HTERT RPE-1 (cell line): ENCODE results near the gene TXN2.
"Not testable (repeated sequence)": the region's sequence is repeated elsewhere in the genome, so short reads cannot be mapped to it uniquely, and the experiment has no call there.

ENCODE experiments used
- in situ Hi-C: fragments of 300-500 bp; cut with MboI; formaldehyde crosslinking; loops from 4 replicates; pipeline ENCODE4 v1.14.3; 2020; ENCODE audit warnings: low sequenced_read_pairs

TXN2 gene

DNA sequence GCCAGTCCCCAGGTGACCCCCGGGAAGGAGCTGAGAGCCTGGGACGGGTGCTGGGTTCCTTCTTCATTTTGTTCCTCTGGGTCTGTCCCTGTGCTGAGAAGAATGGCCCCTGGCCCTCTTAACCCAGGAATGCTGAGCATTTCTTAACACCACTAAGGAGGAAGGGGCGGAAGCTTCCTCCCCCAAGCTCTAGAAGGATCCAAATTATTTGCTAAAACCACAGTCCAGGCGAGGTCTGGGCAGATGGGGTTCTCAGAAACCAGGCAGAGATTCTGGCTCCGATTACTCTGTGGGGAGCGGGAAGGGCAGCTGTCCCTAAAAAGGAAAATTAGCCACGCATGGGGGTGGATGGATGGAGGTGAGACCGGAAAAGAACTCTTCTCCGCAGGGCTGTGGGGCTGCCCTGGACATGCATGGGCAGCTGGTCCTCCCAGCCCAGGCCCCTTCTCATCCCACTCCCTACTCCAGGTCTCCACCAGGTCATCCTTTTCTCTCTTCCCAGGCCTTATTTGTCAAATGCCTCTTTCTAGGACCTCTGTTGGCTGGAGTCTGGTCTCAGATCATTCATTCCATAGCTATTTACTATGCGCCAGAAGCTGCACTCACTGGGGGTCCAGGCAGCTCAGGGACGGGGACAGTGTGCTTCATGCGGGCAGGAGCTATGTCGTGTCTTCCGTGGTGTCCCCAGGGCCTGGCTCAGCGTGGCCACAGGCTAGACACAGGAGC, 48.7 kb downstream of the TXN2 start:
- in situ Hi-C loops = no loop called here

DNA sequence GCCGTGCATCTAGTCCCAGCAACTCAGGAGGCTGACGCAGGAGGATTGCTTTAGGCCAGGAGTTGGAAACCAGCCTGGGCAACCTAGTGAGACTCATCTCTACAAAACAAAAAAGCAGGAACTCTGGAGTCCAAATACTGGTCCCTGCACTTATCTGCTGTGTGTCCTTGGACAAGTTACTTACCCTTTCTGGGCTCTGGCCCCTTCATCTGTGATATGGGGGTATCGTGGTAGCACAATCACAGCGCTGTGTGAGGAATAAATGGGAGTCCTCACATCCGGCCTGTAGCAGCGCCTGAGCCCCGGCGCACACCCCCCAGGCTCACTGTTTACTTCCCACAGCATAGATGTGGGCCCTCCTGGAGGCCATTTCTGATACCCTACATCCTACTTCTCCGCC, 49.5 kb downstream of the TXN2 start:
- in situ Hi-C loops = no loop called here

DNA sequence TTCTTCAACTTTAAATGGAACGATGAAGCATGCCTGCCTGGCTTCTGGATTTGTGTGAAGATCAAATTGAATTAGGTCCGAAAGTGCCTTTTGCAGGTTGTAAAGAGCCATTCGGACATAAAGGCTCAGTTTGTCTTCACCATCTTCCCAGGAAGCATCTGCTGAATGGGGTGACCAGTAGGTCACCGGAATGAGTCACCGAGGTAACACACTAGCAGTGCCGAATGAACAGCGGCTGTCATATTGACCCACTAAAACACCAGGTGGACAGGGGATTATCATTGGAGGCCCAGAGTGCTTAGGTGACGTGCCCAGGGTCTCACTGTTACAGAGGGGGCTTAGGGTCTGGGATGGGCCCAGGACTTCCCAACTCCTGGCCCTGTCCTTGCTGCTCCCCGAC, 50.6 kb downstream of the TXN2 start:
- in situ Hi-C loops = no loop called here

DNA sequence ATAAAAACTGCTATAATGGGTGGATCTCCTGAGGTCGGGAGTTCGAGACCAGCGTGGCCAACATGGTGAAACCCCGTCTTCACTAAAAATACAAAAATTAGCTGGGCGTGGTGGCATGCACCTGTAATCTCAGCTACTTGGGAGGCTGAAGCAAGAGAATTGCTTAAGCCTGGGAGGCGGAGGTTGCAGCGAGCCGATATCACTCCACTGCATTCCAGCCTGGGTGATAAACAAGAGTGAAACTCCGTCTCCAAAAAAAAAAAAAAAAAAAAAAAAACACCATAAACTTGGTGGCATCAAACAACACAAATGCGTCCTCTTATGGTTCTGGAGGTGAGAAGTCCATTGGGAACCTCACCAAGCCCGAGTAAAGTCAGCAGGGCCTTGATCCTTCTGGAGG, 53.5 kb downstream of the TXN2 start:
- in situ Hi-C loops = not testable (repeated sequence)

DNA sequence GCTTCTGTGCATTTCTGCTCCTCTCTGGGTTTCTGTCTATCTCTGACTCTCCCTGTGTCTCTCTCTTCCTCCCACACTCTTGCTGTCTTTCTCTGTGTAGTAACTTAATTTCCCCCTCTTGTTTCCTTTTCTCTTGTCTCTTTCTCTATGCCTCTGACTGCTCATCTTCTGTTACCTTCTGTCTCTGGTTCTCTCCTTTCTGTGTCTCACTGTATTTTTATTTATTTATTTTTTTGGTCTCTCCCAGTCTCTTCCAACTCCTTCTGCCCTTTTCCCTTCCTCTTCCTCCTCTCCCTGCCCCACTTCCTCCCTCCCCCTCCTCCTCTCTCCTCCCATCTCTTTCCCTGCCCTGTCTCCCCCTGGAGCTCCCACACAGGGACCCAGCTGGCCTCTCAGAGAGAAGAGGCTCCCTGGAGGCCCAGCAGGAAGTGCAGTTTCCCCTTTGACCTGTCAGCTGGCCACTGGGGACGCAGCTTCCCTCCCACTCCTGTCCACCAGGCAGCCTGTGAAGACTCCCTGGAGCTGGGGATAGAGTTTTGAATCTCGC, 55.4 kb downstream of the TXN2 start:
- in situ Hi-C loops = no loop called here

DNA sequence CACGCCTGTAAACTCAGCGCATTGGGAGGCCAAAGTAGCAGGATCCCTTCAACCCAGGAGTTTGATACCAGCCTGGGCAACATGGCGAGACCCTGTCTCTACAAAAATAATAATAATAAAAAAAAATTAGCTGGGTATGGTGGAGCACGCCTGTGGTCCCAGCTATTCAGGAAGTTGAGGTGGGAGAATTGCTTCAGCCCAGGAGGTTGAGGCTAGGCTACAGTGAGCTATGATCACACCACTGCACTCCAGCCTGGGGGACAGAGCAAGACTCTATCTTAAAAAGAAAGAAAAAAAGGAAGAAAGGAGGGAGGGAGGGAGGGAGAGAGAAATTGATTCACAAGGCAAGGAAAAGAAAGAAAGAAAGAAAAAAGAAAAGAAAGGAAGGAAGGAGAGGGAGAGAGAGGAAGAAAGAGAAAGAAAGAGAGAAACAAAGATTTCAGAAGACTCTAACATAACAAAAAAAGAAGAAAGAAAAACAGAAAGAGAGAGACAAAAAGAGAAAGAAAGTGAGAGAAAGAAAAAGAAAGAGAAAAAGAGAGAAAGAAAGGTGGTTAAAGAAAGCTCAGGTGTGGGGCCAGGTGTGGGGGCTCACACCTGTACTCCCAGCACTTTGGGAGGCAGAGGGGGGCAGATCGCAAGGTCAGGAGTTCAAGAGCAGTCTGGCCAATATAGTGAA, 56.4 kb downstream of the TXN2 start:
- in situ Hi-C loops = no loop called here

- in situ Hi-C loops = not testable (repeated sequence)
These were observed 57.0 kb downstream of the TXN2 start for GRCh38 chr22:36424466-36424865.

DNA sequence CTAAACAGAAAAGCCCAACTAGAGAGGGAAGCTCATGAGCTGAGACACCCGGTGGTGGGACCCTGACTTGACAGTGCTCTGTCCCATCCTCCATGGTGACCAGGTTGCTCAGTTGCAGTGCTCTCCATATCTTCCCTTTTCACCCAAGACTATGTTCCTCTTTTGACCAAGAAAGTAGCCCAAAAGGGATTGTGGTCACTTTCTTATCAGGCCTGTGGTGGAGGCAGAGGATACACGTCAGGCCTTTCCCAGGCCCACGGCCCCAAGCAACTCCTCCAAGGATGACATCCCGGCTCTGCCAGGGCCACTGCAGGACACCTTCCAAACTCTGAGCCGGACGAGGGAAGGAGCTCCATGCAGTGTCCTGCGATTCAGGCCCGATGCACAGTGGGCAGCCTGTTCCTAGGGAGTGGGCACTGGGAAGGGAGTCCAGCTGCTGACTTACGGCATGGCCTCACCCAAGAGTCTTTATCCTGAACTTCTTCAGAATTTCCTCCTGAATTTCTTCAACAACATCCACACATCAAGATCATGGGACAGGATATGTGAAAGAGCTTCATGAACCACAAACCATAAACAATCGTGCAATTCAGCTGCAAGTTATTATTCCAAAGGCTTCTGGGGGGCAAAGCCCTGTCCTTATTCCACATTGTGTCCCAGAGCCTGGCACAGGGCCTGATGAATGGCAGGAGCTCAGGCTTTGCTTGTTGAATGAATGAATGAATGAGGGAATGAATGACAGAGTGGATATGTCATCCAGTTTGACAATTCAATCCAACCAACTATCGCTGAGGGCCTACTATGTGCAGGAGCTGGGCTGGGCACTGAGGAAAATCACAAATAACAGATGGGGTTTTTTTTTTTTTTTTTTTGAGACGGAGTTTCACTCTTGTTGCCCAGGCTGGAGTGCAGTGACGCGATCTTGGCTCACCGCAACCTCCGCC, 57.7 kb downstream of the TXN2 start:
- in situ Hi-C loops = no loop called here

DNA sequence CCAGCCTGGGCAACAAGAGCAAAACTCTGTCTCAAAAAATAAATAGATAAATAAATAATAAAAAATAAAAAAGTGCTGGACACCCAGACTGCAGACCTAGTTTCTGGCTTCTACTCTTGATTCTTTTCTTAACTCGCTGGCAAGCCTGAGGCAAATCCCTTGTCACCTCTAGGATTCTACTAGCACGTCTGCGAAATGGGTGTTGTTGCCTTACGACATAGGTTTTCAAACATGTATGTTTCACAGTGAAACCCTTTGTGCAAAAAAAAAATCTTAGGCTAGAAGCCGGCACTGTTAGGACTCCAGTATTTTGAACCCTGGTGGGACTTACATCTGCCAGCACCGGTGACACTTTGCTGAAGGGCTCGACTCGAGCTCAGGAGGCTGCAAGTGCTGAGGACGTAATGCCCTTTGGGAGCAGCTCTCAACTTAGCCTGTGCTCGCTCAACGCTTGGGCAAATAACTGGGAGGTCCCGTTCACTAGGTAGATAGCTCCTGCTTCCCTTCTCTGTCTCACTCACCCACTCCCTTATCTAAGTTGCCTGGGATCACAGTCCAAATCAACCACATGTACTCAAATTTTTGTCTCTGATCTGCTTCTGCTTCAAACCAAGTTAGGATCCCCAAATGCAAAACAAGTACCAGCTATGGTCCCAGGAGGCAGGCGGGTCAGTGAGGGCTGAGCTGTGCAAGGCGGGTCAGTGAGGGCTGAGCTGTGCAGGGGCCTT, 59.0 kb downstream of the TXN2 start:
- in situ Hi-C loops = no loop called here

DNA sequence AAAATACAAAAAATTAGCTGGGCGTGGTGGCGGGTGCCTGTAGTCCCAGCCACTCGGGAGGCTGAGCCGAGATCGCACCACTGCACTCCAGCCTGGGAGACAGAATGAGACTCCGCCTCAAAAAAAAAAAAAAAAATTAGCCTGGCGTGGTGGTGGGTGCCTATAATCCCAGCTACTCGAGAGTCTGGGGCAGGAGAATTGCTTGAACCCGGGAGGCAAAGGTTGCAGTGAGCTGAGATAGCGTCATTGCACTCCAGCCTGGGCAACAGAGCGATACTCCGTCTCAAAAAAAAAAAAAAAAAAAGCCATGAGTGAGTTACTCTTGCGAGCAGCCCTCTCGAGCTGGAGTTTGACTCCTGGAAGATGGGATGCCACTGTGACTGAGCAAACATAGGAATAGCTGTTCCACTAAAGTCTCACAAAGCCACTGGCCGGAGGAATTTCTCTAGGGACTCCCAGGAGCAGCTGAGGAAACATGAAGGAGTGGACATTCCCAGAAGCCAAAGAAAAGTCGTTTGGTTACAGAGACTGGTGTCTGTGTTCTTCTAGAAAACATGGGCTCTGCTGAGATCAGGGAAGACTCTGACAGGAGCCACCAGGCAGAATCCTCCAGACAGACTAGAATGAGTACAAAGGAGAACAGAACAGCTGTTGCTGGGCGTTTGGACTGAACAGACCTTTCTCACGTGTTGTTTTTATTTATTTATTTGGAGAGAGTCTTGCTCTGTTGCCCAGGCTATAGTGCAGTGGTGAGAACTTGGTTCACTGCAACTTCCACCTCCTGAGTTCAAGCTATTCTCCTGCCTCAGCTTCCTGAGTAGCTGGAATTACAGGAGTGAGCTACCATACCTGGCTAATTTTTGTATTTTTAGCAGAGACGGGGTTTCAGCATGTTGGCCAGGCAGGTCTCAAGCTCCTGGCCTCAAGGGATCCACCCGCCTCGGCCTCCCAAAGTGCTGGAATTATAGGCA, 61.2 kb downstream of the TXN2 start:
- in situ Hi-C loops = no loop called here

DNA sequence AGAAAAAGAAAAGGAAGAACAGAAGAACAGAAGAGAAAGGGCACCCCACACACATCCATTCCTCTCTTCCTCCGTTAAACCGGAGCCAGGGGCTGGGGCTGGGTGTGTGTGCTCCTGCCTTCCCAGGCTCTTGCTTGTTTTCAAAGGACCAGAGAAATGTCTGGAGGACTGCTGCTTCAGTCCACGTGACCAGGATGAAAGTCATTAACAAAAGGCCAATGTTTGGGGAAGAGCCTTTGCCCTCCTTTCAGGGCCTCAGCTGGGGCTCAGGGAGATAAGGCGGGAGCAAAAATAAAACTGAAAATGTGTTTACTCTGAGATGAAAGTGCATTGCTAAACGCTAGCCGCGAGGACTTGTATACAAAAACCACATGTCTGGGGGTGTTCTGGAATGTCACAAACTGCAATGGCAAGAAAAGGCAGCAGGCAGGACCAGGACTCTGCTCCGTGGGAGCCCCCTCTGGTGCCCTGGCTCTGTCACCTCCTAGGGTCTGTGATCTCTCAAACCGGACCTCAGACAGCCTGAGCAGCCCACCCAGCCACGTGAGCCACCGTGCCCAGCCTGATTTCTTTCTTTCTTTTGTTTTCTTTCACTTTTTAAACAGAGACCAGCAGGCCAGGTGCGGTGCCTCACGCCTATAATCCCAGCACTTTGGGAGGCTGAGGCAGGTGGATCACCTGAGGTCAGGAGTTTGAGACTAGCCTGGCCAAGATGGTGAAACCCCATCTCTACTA, 62.1 kb downstream of the TXN2 start:
- in situ Hi-C loops = no loop called here

DNA sequence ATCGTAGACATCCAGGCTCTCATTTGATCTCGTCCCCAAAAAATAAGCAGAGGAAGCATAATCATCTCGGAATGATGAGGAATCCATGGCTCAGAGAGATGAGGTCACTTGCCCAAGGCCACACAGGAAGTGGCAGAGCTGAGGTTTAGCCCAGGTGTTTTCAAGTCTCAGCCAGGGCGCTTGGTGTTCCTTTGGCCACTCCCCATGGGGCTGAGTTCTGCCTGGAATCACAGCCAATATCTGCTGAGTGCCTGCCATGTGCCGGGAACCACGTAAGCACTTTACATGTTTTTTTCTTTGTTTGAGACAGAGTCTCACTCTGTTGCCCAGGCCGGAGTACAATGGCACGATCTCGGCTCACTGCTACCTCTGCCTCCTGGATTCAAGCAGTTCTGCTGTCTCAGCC, 64.2 kb downstream of the TXN2 start:
- in situ Hi-C loops = no loop called here
